Tibial nerve (tissue), 4 donors: Measurements from ENCODE around the gene FSD1L. TPM values are rescaled to one million over a fixed set of nuclear protein-coding genes. Genes with fewer than 3 reads are reported as not detected.
A peak's percentile ranks its signal among the peaks of the same experiment; 100 is the strongest.

Experiments used
- DNase-seq, 2 donors: peaks; one replicate each; pipeline ENCODE4 v3.0.0-alpha.2; 2019; ENCODE audit warnings: low spot score in 2 of 2
- H3K27ac ChIP-seq, 4 donors: fragments of 200-600 bp; sonication (generic) in 3 of 4; one replicate each; pipeline ENCODE4 v1.5.1; 2017 to 2019; ENCODE audit warnings: mild to moderate bottlenecking in 1 of 4
- H3K27me3 ChIP-seq, 2 donors: fragments of 200-600 bp; sonication (generic) in 1 of 2; one replicate each; pipeline versions ENCODE4 v1.5.1 to v1.6.0; 2017 to 2019
- H3K36me3 ChIP-seq, 3 donors: fragments of 200-600 bp; sonication (generic); one replicate each; pipeline ENCODE4 v1.5.1; 2018 to 2019
- H3K4me1 ChIP-seq, 4 donors: fragments of 200-600 bp; sonication (generic) in 3 of 4; one replicate each; pipeline ENCODE4 v1.5.1; 2017 to 2019
- H3K4me3 ChIP-seq, 4 donors: fragments of 200-600 bp; sonication (generic) in 3 of 4; one replicate each; pipeline ENCODE4 v1.5.1; 2017 to 2019; ENCODE audit warnings: mild to moderate bottlenecking in 1 of 4, moderate library complexity in 1 of 4
- H3K9me3 ChIP-seq, 4 donors: fragments of 200-600 bp; sonication (generic) in 3 of 4; one replicate each; pipeline ENCODE4 v1.5.1; 2017 to 2019
- EP300 ChIP-seq, 2 donors: sonication (generic); formaldehyde crosslinking; IDR thresholded peaks; one replicate each; pipeline ENCODE4 v1.6.1; 2017; ENCODE audit warnings: antibody characterized with exemption in 2 of 2, mild to moderate bottlenecking in 1 of 2
- POLR2A ChIP-seq, 2 donors: fragments of 450-650 bp; IDR thresholded peaks; one replicate each; pipeline ENCODE4 v1.6.1; 2017; ENCODE audit warnings: antibody characterized with exemption in 2 of 2, mild to moderate bottlenecking in 2 of 2, moderate library complexity in 2 of 2
- WGBS, 2 donors: methylation state at CpG; one replicate each; pipeline ENCODE4 v1.1.5; 2018; 5-methylcytosine and 5-hydroxymethylcytosine counted together
- total RNA-seq, 4 donors: library from RNA; depleted of rRNA; stranded (reverse); fragments of >200 nt; gene quantifications; one replicate each; pipeline ENCODE4 v1.1.0, GENCODE V29; 2016
- TF ChIP-seq, protein P1 (sequence below), 5 experiments: fragments of 200-600 bp in 3 of 5; fragments of 450-650 bp in 2 of 5; sonication (generic) in 3 of 5; IDR thresholded peaks; one replicate each; pipeline ENCODE4 v1.5.1; 2016 to 2019; ENCODE audit warnings: antibody characterized with exemption in 5 of 5, mild to moderate bottlenecking in 3 of 5, moderate library complexity in 2 of 5

Gene FSD1L
- total RNA-seq, 4 donors from 2014 or later: 2.9 to 13.2 (median 6.0) TPM

DNA sequence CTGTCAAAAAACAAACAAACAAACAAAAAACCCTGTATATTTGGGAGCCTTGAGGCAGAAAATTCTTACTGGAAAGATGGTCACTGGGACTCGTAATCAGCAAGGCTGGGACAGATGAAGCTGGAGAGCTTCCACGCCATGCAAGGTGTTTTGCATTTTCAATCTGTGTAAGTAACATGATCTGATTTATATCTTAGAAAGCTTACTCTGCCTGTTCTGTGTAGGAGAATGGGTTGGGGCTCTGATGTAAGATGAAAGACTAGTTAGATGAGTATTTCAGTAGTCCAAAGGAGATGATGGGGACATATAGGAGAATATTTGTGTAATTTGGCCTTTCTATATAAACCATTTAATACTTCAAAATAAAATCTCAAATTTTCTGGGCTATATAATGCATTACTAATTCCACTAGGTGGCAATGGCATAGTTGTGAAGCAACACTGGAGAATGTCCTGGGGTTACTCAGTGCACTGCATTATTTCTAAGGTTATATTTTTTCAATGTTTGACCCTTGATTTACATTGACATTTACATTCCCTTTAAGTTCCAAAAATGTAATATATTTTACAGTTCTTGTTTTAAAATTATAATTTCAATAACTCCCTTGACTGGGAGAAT lies 21.9 kb upstream of the FSD1L start:
- Histone ChIP-seq H3K4me1 (no peaks in the 10 kb centered on the region), H3K27ac (no peak overlapping the region), H3K27me3 (no peaks in the 10 kb centered on the region), H3K4me3 (no peak overlapping the region), H3K9me3 (no peaks in the 10 kb centered on the region), H3K36me3 (no peaks in the 10 kb centered on the region)
- no peak for TF ChIP-seq EP300 (IDR thresholded peaks at IDR 0.05)
- TF ChIP-seq, protein P1, sequence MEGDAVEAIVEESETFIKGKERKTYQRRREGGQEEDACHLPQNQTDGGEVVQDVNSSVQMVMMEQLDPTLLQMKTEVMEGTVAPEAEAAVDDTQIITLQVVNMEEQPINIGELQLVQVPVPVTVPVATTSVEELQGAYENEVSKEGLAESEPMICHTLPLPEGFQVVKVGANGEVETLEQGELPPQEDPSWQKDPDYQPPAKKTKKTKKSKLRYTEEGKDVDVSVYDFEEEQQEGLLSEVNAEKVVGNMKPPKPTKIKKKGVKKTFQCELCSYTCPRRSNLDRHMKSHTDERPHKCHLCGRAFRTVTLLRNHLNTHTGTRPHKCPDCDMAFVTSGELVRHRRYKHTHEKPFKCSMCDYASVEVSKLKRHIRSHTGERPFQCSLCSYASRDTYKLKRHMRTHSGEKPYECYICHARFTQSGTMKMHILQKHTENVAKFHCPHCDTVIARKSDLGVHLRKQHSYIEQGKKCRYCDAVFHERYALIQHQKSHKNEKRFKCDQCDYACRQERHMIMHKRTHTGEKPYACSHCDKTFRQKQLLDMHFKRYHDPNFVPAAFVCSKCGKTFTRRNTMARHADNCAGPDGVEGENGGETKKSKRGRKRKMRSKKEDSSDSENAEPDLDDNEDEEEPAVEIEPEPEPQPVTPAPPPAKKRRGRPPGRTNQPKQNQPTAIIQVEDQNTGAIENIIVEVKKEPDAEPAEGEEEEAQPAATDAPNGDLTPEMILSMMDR (IDR thresholded peaks at IDR 0.05): peak; percentile 24 to 35 (median 33)
- WGBS, 2 donors: 81 to 82% methylated on average over 2 of the region's 2 CpGs
- no peak for DNase-seq

DNA sequence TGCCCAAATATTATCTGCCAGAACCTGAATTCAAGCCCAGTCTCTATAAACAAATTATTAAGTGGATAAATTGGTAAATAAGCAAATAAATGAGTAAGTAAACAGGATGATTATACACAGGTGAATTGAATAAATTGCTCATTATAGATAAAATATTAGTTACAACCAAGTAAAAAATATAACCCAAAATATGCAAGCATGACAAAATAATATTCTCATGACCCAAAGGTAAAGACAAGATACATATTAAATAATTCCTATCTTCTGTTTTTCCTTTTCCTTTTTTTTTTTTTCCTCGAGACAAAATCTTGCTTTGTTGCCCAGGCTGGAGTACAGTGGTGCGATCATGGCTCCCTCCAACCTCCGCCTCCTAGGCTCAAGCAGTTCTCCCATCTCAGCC lies 21.2 kb upstream of the FSD1L start:
- DNase-seq: no peak
- no peaks in the 10 kb centered on the region for H3K27me3 ChIP-seq
- no peak for TF ChIP-seq POLR2A (IDR thresholded peaks at IDR 0.05)
- TF ChIP-seq, protein P1 (IDR thresholded peaks at IDR 0.05): no peak
- no peak for TF ChIP-seq EP300 (IDR thresholded peaks at IDR 0.05)
- H3K4me1 ChIP-seq: no peaks in the 10 kb centered on the region
- no peak overlapping the region for H3K27ac ChIP-seq
- 94 to 95% methylated on average over 3 of the region's 3 CpGs for WGBS, 2 donors
- H3K4me3 ChIP-seq: no peak overlapping the region
- H3K9me3 ChIP-seq: no peaks in the 10 kb centered on the region
- H3K36me3 ChIP-seq: no peaks in the 10 kb centered on the region

DNA sequence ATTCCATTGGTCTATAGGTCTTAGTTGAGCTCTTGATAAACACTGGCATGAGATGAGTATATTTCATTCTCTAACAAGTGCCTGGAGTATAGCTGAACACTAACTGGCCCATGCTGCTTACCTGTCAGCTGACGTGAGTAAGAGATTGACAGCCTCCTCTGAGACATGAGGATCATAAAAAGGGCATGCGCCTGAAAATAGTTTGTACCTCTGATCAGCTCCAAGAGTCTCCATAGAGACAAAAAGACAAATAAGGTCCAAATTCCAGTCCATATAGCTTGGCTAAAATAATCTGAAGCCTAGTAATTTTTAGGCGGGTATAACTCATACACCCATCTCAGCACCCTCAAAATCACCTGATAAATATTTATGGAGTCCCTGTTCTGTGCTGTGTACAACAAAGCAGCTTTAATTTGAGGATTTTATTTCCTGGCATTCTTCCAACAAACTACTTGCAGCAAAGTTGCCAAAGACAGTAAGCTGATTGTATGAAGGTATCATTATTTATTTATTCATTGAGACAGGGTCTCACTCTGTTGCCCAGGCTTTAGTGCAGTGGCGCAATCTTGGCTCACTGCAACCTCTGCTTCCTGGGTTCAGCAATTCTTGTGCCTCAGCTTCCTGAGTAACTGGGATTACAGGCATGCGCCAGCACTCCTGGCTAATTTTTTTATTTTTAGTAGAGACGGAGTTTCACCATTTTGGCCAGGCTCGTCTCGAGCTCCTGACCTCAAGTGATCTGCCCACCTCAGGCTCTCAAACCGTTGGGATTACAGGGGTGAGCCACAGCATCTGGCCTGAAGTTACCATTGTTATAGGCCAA lies 16.2 kb upstream of the FSD1L start:
- H3K27me3 ChIP-seq: no peaks in the 10 kb centered on the region
- no peak overlapping the region for H3K27ac ChIP-seq
- H3K9me3 ChIP-seq: no peaks in the 10 kb centered on the region
- no peaks in the 10 kb centered on the region for H3K4me1 ChIP-seq
- no peak overlapping the region for H3K4me3 ChIP-seq
- no peak for TF ChIP-seq EP300 (IDR thresholded peaks at IDR 0.05)
- TF ChIP-seq, protein P1 (IDR thresholded peaks at IDR 0.05): no peak
- TF ChIP-seq POLR2A (IDR thresholded peaks at IDR 0.05): no peak
- no peak for DNase-seq
- WGBS, 2 donors: 71 to 82% methylated on average over 9 of the region's 9 CpGs
- no peaks in the 10 kb centered on the region for H3K36me3 ChIP-seq

DNA sequence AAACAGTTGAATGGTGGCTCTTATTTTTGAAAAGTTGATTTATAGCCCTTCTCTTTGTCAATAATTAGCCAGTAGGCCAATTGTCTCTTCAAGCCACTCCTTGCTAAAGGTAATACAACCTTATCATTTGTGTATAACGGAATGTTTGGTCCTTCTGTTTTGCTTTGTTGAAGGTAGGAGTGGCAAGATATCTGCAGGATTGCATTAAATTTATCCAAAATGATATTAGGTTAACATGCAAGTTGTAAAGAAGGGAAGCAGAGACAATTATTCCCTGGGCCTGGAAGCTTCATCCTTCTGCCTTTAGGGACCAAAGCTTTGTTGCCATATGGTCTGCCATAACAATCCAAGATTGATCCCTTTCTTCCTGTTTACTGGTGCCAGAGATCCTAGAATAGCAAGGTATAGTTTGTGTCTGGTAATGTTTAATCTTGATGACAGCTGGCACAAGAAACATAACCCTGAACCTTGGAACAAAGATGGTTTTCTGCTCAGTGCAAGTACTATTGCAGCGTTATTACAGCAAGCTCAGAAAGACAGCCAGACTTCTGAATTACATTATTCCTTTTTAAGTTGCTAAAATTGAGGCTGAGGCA lies 15.5 kb upstream of the FSD1L start:
- Histone ChIP-seq H3K9me3 (no peaks in the 10 kb centered on the region), H3K4me1 (no peaks in the 10 kb centered on the region), H3K27ac (no peak overlapping the region), H3K36me3 (no peaks in the 10 kb centered on the region), H3K27me3 (no peaks in the 10 kb centered on the region), H3K4me3 (no peak overlapping the region)
- no peak for DNase-seq
- 78 to 82% methylated on average over 2 of the region's 2 CpGs for WGBS, 2 donors
- TF ChIP-seq EP300 (IDR thresholded peaks at IDR 0.05) (no peak), POLR2A (IDR thresholded peaks at IDR 0.05) (no peak)
- TF ChIP-seq, protein P1 (IDR thresholded peaks at IDR 0.05): no peak

DNA sequence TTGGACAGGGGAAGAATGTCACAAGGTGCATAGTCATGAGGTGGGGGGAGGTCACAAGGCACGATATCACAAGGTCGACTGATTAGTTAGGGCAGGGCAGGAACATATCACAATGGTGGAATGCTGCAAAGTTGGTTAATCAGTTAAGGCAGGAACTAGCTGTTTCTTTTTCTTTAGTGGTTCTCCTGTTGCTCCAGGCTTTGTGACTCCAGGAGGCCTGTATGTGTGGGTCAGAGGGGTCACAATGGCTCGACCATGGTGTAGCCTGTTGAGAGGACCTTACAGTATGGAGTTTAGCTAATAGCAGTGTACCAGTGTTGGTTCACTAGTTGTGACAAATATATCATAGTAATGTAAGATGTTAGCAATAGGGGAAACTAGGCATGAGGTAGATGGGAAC lies 12.4 kb upstream of the FSD1L start:
- DNase-seq: no peak
- Histone ChIP-seq H3K27me3 (no peaks in the 10 kb centered on the region), H3K9me3 (no peaks in the 10 kb centered on the region), H3K4me1 (no peaks in the 10 kb centered on the region), H3K27ac (no peak overlapping the region), H3K4me3 (no peak overlapping the region), H3K36me3 (no peaks in the 10 kb centered on the region)
- TF ChIP-seq POLR2A (IDR thresholded peaks at IDR 0.05): no peak
- TF ChIP-seq, protein P1 (IDR thresholded peaks at IDR 0.05): no peak
- no peak for TF ChIP-seq EP300 (IDR thresholded peaks at IDR 0.05)
- 82 to 87% methylated on average over 3 of the region's 3 CpGs for WGBS, 2 donors
